Stimulated activated CD8-positive, alpha-beta memory T cell treated with anti-CD3 and anti-CD28 coated beads, Interleukin-15, amount 100 ng/mL, for 24 hours (primary cell): Measurements from ENCODE around the gene TRMT61A.
"Not testable (repeated sequence)": the region's sequence is repeated elsewhere in the genome, so short reads cannot be mapped to it uniquely, and the experiment has no call there.

ENCODE experiments used
- DNase-seq: peaks from one replicate; pipeline ENCODE4 v3.0.0-alpha.2; 2020; ENCODE audit warnings: low read depth

TRMT61A gene

GRCh38 chr14:103509864-103510723, 18.9 kb upstream of the TRMT61A start:
- DNase-seq = no peak

GRCh38 chr14:103510724-103511693, 18.0 kb upstream of the TRMT61A start:
- no peak for DNase-seq

- not testable (repeated sequence) for DNase-seq
These were observed 16.8 kb upstream of the TRMT61A start for GRCh38 chr14:103512180-103512579.

- no peak for DNase-seq
These were observed 16.0 kb upstream of the TRMT61A start for GRCh38 chr14:103512701-103513611.

GRCh38 chr14:103514596-103515421, 14.2 kb upstream of the TRMT61A start:
- DNase-seq = no peak

- DNase-seq = no peak
These were observed 12.4 kb upstream of the TRMT61A start for GRCh38 chr14:103516426-103517173.

GRCh38 chr14:103517174-103517566, 11.8 kb upstream of the TRMT61A start:
- DNase-seq = no peak

- DNase-seq = no peak
These were observed 11.1 kb upstream of the TRMT61A start for GRCh38 chr14:103517721-103518421.

GRCh38 chr14:103518422-103519042, 10.5 kb upstream of the TRMT61A start:
- DNase-seq = peak; percentile 34

GRCh38 chr14:103519043-103519836, 9.8 kb upstream of the TRMT61A start:
- no peak for DNase-seq

GRCh38 chr14:103519837-103520212, 9.2 kb upstream of the TRMT61A start:
- DNase-seq = no peak

GRCh38 chr14:103520269-103520656, 8.7 kb upstream of the TRMT61A start:
- DNase-seq = no peak

- no peak for DNase-seq
These were observed 8.1 kb upstream of the TRMT61A start for GRCh38 chr14:103520657-103521437.

GRCh38 chr14:103521438-103521950, 7.5 kb upstream of the TRMT61A start:
- DNase-seq = no peak

GRCh38 chr14:103521951-103522563, 6.9 kb upstream of the TRMT61A start:
- DNase-seq = no peak

GRCh38 chr14:103522649-103523574, 6.1 kb upstream of the TRMT61A start, which contains the start of gene CKB:
Gene CKB (minus strand): TSS chr14:103522830. CDS start chr14:103522493, 337 bp downstream.
- no peak for DNase-seq
